OCI-LY3 (cell line): ENCODE results near the gene IFT88.

Experiments used
- EZH2phosphoT487 ChIP-seq: fragments of 200-600 bp; shearing (Covaris generic); IDR thresholded peaks from 2 replicates; pipeline ENCODE4 v1.6.1; 2018; ENCODE audit warnings: antibody characterized with exemption, mixed run types, low read depth
- TF ChIP-seq, protein P1 (sequence below): fragments of 200-600, 300-600 bp; sonication (generic); IDR thresholded peaks from 2 replicates; pipeline ENCODE4 v1.5.1; 2014; ENCODE audit warnings: antibody characterized with exemption, low read length, low read depth

DNA sequence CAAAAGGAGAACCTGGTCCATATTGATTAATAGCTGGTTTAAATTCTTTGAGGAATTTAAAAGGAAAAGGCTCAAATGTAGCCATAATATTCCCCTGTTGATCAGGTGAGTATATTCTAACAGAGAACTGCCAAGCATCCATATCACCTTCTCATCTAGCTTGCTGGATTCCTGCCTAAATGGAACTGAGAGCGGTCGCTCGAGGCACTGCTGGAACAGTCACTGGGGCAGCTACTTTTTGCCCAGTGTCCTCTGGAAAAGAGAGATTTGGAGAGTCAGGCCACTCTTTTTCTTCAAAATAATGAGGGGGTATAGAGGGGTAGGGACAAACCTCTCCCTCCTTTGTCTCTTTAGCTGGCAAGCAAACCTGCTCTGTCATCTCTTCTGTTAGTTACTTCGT, 117.1 kb downstream of the IFT88 start:
- TF ChIP-seq, protein P1, sequence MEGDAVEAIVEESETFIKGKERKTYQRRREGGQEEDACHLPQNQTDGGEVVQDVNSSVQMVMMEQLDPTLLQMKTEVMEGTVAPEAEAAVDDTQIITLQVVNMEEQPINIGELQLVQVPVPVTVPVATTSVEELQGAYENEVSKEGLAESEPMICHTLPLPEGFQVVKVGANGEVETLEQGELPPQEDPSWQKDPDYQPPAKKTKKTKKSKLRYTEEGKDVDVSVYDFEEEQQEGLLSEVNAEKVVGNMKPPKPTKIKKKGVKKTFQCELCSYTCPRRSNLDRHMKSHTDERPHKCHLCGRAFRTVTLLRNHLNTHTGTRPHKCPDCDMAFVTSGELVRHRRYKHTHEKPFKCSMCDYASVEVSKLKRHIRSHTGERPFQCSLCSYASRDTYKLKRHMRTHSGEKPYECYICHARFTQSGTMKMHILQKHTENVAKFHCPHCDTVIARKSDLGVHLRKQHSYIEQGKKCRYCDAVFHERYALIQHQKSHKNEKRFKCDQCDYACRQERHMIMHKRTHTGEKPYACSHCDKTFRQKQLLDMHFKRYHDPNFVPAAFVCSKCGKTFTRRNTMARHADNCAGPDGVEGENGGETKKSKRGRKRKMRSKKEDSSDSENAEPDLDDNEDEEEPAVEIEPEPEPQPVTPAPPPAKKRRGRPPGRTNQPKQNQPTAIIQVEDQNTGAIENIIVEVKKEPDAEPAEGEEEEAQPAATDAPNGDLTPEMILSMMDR, result no peak
- TF ChIP-seq EZH2phosphoT487, result no peak
